Kidney (tissue), 14 donors: Measurements from ENCODE around the gene PLBD1. TPM values are rescaled to one million over a fixed set of nuclear protein-coding genes. Genes with fewer than 3 reads are reported as not detected.

Experiments
- DNase-seq, 5 donors: peaks; one replicate each; pipeline ENCODE4 v3.0.0-alpha.2; 2013 to 2020
- FAIRE-seq: peaks from 2 replicates; lab custom pipeline; 2012; peaks lifted over from hg19 to GRCh38; lab: Jason Lieb, UNC
- H3K27ac ChIP-seq, 2 donors: one replicate each; pipeline ENCODE4 v1.7.0; 2013; ENCODE audit warnings: low read depth in 2 of 2, low read length in 2 of 2, inconsistent platforms in 1 of 2
- H3K27me3 ChIP-seq: one replicate; pipeline ENCODE4 v1.7.1; 2013; ENCODE audit warnings: low read length, inconsistent platforms; ENCODE audit not compliant: control insufficient read depth, insufficient read depth
- H3K36me3 ChIP-seq, 3 donors: one replicate each; pipeline versions ENCODE4 v1.7.0 to v1.7.1; 2013; ENCODE audit warnings: low read length in 3 of 3, control low read depth in 1 of 3, inconsistent platforms in 1 of 3; ENCODE audit not compliant: insufficient read depth in 3 of 3, control insufficient read depth in 2 of 3
- H3K4me1 ChIP-seq, 3 donors: one replicate each; pipeline versions ENCODE4 v1.7.0 to v1.7.1; 2013; ENCODE audit warnings: low read length in 3 of 3, inconsistent platforms in 1 of 3, low read depth in 1 of 3; ENCODE audit not compliant: control insufficient read depth in 2 of 3, insufficient read depth in 2 of 3
- H3K4me3 ChIP-seq, 3 donors: one replicate each; pipeline versions ENCODE4 v1.7.0 to v1.8.1; 2013; ENCODE audit warnings: low read length in 3 of 3, control low read depth in 1 of 3, inconsistent platforms in 1 of 3
- H3K9ac ChIP-seq, 3 donors: one replicate each; pipeline versions ENCODE4 v1.7.0 to v1.7.1; 2013; ENCODE audit warnings: low read length in 3 of 3, control low read depth in 1 of 3, inconsistent platforms in 1 of 3
- H3K9me3 ChIP-seq, 3 donors: one replicate each; pipeline versions ENCODE4 v1.7.0 to v1.7.1; 2013; ENCODE audit warnings: low read length in 3 of 3, control low read depth in 1 of 3, inconsistent platforms in 1 of 3; ENCODE audit not compliant: control insufficient read depth in 2 of 3, insufficient read depth in 1 of 3
- CTCF ChIP-seq: IDR thresholded peaks from 3 replicates; pipeline ENCODE4 v1.5.1; 2012; ENCODE audit warnings: mild to moderate bottlenecking, moderate library complexity, borderline replicate concordance; ENCODE audit not compliant: insufficient read depth; ENCODE audit errors: extremely low read depth
- intact Hi-C: fragments of 100-400 bp; cut with DNase I; formaldehyde crosslinking; loops from one replicate; pipeline ENCODE4 v1.11.1; 2022
- polyA plus RNA-seq: library from polyadenylated mRNA; stranded (reverse); fragments of 350-450 nt; fragmentation: Illumina TruSeq; extraction: RNeasy Lipid Tissue Mini Kit (QIAGEN cat#74804); gene quantifications from one replicate; pipeline ENCODE4 v1.2.3, GENCODE V29; 2014; ENCODE audit warnings: low read depth, low replicate concordance; ENCODE audit not compliant: insufficient read depth
- total RNA-seq: library from RNA; stranded (reverse); fragmentation: NEBNext Ultra II Directional; extraction: Animal tissue kit (Norgen Biotek cat#: 25700); gene quantifications from one replicate; pipeline ENCODE4 v1.2.1, GENCODE V29; 2021
- donor health status: control.
- donor health status: control.
- donor health status: control.
- donor health status: control.
- donor health status: control.
- donor health status: DM: yes; HTN: yes; CAD: no.
- donor health status: Normal renal cell carcinoma (clear cell type).

The PLBD1 gene
- total and polyA plus RNA-seq, 2 donors from 2014 or later: 28.4 to 28.6 TPM

- Histone ChIP-seq H3K9me3 (no peaks in the 10 kb centered on the region), H3K27me3 (no peaks in the 10 kb centered on the region), H3K9ac (no peak overlapping the region), H3K36me3 (no peaks in the 10 kb centered on the region), H3K4me1 (peaks cover 0 to 2% (median 0%) of the 10 kb centered on the region in 3 donors), H3K27ac (no peak overlapping the region), H3K4me3 (no peak overlapping the region)
- FAIRE-seq (no peak), DNase-seq (peak in 1 of 5 donors; percentile 17)
- intact Hi-C loops: no loop called here
- no peak for TF ChIP-seq CTCF
Observed at GRCh38 chr12:14576896-14577295, 9.2 kb upstream of the PLBD1 start.

- intact Hi-C loops: no loop called here
Observed at GRCh38 chr12:14575585-14575984, 7.9 kb upstream of the PLBD1 start.

GRCh38 chr12:14573118-14573517 is 5.4 kb upstream of the PLBD1 start:
- no peak for FAIRE-seq
- H3K27me3 ChIP-seq: no peaks in the 10 kb centered on the region
- no peak for TF ChIP-seq CTCF
- no peak overlapping the region for H3K4me3 ChIP-seq
- H3K4me1 ChIP-seq: peaks cover 0 to 3% (median 0%) of the 10 kb centered on the region in 3 donors
- no peak overlapping the region for H3K9ac ChIP-seq
- no peaks in the 10 kb centered on the region for H3K9me3 ChIP-seq
- no peak overlapping the region for H3K27ac ChIP-seq
- no peak for DNase-seq
- intact Hi-C loops: no loop called here
- H3K36me3 ChIP-seq: no peaks in the 10 kb centered on the region

More at GRCh38 chr12:14575585-14575984, 7.9 kb upstream of the PLBD1 start:
- H3K4me1 ChIP-seq: peaks cover 0 to 2% (median 0%) of the 10 kb centered on the region in 3 donors
- H3K9ac ChIP-seq: no peak overlapping the region
- no peak overlapping the region for H3K4me3 ChIP-seq
- no peak overlapping the region for H3K27ac ChIP-seq
- TF ChIP-seq CTCF: no peak
- FAIRE-seq: no peak
- H3K9me3 ChIP-seq: no peaks in the 10 kb centered on the region
- H3K27me3 ChIP-seq: no peaks in the 10 kb centered on the region
- no peaks in the 10 kb centered on the region for H3K36me3 ChIP-seq
- DNase-seq: no peak

GRCh38 chr12:14572401-14572800 is 4.7 kb upstream of the PLBD1 start:
- H3K9me3 ChIP-seq: no peaks in the 10 kb centered on the region
- intact Hi-C loops: no loop called here
- no peaks in the 10 kb centered on the region for H3K36me3 ChIP-seq
- no peak overlapping the region for H3K27ac ChIP-seq
- no peaks in the 10 kb centered on the region for H3K27me3 ChIP-seq
- no peak for TF ChIP-seq CTCF
- no peak for FAIRE-seq
- DNase-seq: no peak
- H3K9ac ChIP-seq: no peak overlapping the region
- H3K4me3 ChIP-seq: no peak overlapping the region
- peaks cover 0 to 4% (median 0%) of the 10 kb centered on the region in 3 donors for H3K4me1 ChIP-seq
